H1 (cell line): ENCODE measurements around the gene ZIC5. TPM values are rescaled to one million over a fixed set of nuclear protein-coding genes. Genes with fewer than 3 reads are reported as not detected.

ENCODE experiments used
- SP1 ChIP-seq: IDR thresholded peaks from 2 replicates; pipeline ENCODE4 v1.6.1; 2011; ENCODE audit warnings: low read depth, low read length
- polyA plus RNA-seq, 7 experiments: library from polyadenylated mRNA; depleted of rRNA in 3 of 7; stranded (reverse) in 5 of 7; unstranded in 2 of 7; fragments of >200 nt in 5 of 7; fragments of 200-250 nt in 2 of 7; gene quantifications; 1 replicate in 5 of 7; 2 replicates in 1 of 7; 4 replicates in 1 of 7; pipeline versions ENCODE4 v1.2.1 to v1.2.3, GENCODE V29; 2011 to 2013; ENCODE audit warnings: missing spikeins in 2 of 7, mixed read lengths in 2 of 7
- total RNA-seq: library from RNA; stranded (reverse); fragmentation: NEBNext Ultra II Directional; extraction: Animal tissue kit (Norgen Biotek cat#: 25700); gene quantifications from 2 replicates; pipeline ENCODE4 v1.2.1, GENCODE V29; 2021

Gene ZIC5
- total and polyA plus RNA-seq, 2 of the 8 experiments (the other 6 are each of a cell fraction or from before 2014, with no cell fraction given) = 14.2 to 52.7 TPM

DNA sequence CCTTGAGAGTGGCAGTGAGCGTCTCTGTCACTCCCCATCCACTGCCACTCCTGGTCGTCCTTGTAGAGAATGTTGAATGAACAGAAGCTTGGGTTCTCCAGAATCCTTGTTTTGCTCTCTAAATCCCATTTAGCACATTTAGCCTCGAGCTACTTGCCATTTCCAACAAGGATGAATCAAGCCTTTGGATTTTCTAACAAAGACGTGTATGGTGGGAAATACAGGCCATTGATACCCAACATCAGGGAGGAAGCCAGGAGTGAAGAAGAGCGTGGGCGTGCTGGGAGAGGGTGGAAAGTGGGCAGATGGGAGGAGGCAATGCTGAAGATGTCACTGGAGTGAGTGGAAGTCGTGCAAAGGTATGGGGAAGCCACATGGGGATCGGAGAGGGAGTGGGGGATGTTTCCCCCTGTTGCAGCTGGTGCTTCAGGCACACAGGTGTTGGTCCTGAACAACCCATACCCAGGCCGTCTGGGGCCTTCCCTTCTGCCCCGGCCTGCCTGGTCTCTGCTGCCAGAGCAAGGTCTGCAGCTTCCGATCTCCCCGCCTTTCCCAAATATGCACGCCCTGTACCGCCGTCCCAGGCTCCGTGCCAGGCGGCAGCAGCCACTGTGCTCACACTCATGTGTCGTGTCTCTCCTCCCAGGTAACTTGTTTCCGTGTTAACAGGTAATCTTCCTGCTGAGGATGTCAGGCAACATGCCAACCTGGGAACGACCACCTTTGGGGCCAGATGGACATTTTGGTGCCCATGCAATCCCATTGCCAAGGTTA, 48.7 kb downstream of the ZIC5 start (continued):
- no peak for TF ChIP-seq SP1
